K562 (cell line): ENCODE measurements around the gene RPL22L1. TPM values are rescaled to one million over a fixed set of nuclear protein-coding genes. Genes with fewer than 3 reads are reported as not detected.

Source experiments
- ATAC-seq: fragments of 200-7000 bp; cut with Tn5 transposase; 3 replicates; pipeline ENCODE4 v1.9.1; 2020; ENCODE audit warnings: moderate library complexity
- Bru-seq: library from RNA; stranded (reverse); fragments of 400-500 nt; gene quantifications from one replicate; lab custom pipeline; 2021; lab: Mats Ljungman, UMichigan
- BruChase-seq, 2 experiments: library from RNA; stranded (reverse); fragments of 400-500 nt; gene quantifications; one replicate each; lab custom pipeline; 2021; lab: Mats Ljungman, UMichigan
- BruUV-seq: library from RNA; stranded (reverse); fragments of 400-500 nt; replicated peaks from 2 replicates; lab custom pipeline; 2021; lab: Mats Ljungman, UMichigan
- CTCF ChIA-PET: fragments of 300-600 bp; formaldehyde crosslinking; extraction: SDS; loops from one replicate; lab custom pipeline; 2021; ENCODE audit warnings: low intra/inter-chr PET ratio; lab: Yijun Ruan, JAX
- POLR2A ChIA-PET: fragments of 300-600, 350-650 bp; sonication (Branson Sonifier 250); formaldehyde crosslinking; extraction: SDS; loops from one replicate; lab custom pipeline; 2021; ENCODE audit warnings: antibody characterized with exemption, inconsistent platforms; lab: Yijun Ruan, JAX
- DNase-seq, 4 experiments: peaks; one replicate each; pipeline versions ENCODE4 v3.0.0 to v3.0.0-alpha.2; 2011 to 2018; ENCODE audit warnings: low spot score in 3 of 4, mixed read lengths in 3 of 4; ENCODE audit errors: extremely low read depth in 1 of 4
- FAIRE-seq: peaks from 2 replicates; lab custom pipeline; 2011; peaks lifted over from hg19 to GRCh38; lab: Jason Lieb, UNC
- H2AFZ ChIP-seq: 2 replicates; pipeline ENCODE4 v1.6.0; 2011; ENCODE audit warnings: low read depth, low read length, control low read depth, inconsistent platforms
- H3K27ac ChIP-seq: fragments of 200-600 bp; 3 replicates; pipeline ENCODE4 v1.8.0; 2011; ENCODE audit warnings: low read depth, mild to moderate bottlenecking, control low read depth, inconsistent platforms, low read length, moderate library complexity, mixed read lengths; ENCODE audit errors: extremely low read depth
- H3K27me3 ChIP-seq, 2 experiments: fragments of 300-600 bp in 1 of 2; 2 replicates in 1 of 2; 3 replicates in 1 of 2; pipeline versions ENCODE4 v1.6.0 to v1.8.0; 2011; ENCODE audit warnings: inconsistent platforms in 2 of 2, low read length in 2 of 2, mild to moderate bottlenecking in 1 of 2, mixed read lengths in 1 of 2, moderate library complexity in 1 of 2; ENCODE audit not compliant: control insufficient read depth in 2 of 2, insufficient read depth in 2 of 2
- H3K36me3 ChIP-seq: fragments of 300-600 bp; 3 replicates; pipeline ENCODE4 v1.8.0; 2011; ENCODE audit warnings: mild to moderate bottlenecking, low read length, inconsistent platforms; ENCODE audit not compliant: control insufficient read depth, insufficient read depth
- H3K4me1 ChIP-seq, 2 experiments: fragments of 200-600 bp in 1 of 2; replicated peaks in 1 of 2; 2 replicates in 1 of 2; 3 replicates in 1 of 2; pipeline versions ENCODE4 v1.5.1 to v1.8.0; 2011; ENCODE audit warnings: inconsistent platforms in 2 of 2, low read length in 2 of 2, mild to moderate bottlenecking in 1 of 2, mixed read lengths in 1 of 2, moderate library complexity in 1 of 2; ENCODE audit not compliant: control insufficient read depth in 2 of 2, insufficient read depth in 2 of 2
- H3K4me2 ChIP-seq: 2 replicates; pipeline ENCODE4 v1.6.1; 2011; ENCODE audit warnings: low read length, control low read depth, inconsistent platforms, mixed read lengths; ENCODE audit not compliant: insufficient read depth
- H3K4me3 ChIP-seq: fragments of 200-600 bp; sonication (generic), shearing (Covaris generic); 2 replicates; pipeline ENCODE4 v1.5.1; 2016; ENCODE audit warnings: control low read depth, inconsistent platforms
- H3K79me2 ChIP-seq: fragments of 200-600 bp; 3 replicates; pipeline ENCODE4 v1.8.0; 2011; ENCODE audit warnings: low read length, inconsistent platforms; ENCODE audit not compliant: control insufficient read depth, insufficient read depth
- H3K9ac ChIP-seq, 2 experiments: 2 replicates each; pipeline versions ENCODE4 v1.6.0 to v1.6.1; 2011; ENCODE audit warnings: low read depth in 2 of 2, low read length in 2 of 2, control low read depth in 1 of 2, inconsistent platforms in 1 of 2, mild to moderate bottlenecking in 1 of 2, mixed read lengths in 1 of 2; ENCODE audit not compliant: insufficient read depth in 1 of 2
- H3K9me1 ChIP-seq: one replicate; pipeline ENCODE4 v1.6.0; 2011; ENCODE audit warnings: inconsistent platforms, mild to moderate bottlenecking, low read length, moderate library complexity; ENCODE audit not compliant: control insufficient read depth, insufficient read depth
- H3K9me3 ChIP-seq: replicated peaks from 2 replicates; pipeline ENCODE4 v1.5.1; 2011; ENCODE audit warnings: low read depth, low read length, inconsistent platforms; ENCODE audit not compliant: control insufficient read depth, insufficient read depth
- H4K20me1 ChIP-seq: replicated peaks from 2 replicates; pipeline ENCODE4 v1.6.1; 2011; ENCODE audit warnings: low read length, inconsistent platforms, mixed read lengths; ENCODE audit not compliant: control insufficient read depth, insufficient read depth
- NRF1 ChIP-seq, 2 experiments: fragments of 450-650 bp; IDR thresholded peaks in 1 of 2; conservative IDR thresholded peaks in 1 of 2; 2 replicates each; pipeline ENCODE4 v1.6.1; 2014; ENCODE audit warnings: mild to moderate bottlenecking in 2 of 2
- POLR2AphosphoS2 ChIP-seq: IDR thresholded peaks from 2 replicates; pipeline ENCODE4 v1.6.1; 2012; ENCODE audit warnings: low read length, improper control_type of control experiment
- RB1 ChIP-seq: fragments of 450-650 bp; IDR thresholded peaks from 2 replicates; pipeline ENCODE4 v1.6.1; 2017; ENCODE audit warnings: low read depth, mild to moderate bottlenecking
- ZBED1 ChIP-seq: IDR thresholded peaks from 2 replicates; pipeline ENCODE4 v1.6.1; 2014
- WGBS: fragments of 100-300 bp; shearing (Covaris generic); methylation state at CpG from one replicate; pipeline ENCODE4 v1.1.6; 2016; ENCODE audit warnings: low coverage, mixed read lengths; ENCODE audit not compliant: insufficient coverage; ENCODE audit errors: missing lambda C conversion rate; 5-methylcytosine and 5-hydroxymethylcytosine counted together
- in situ Hi-C: fragments of 300-500 bp; cut with MboI; formaldehyde crosslinking; loops from 4 replicates; pipeline ENCODE4 v1.15.0; 2018; ENCODE audit warnings: inconsistent platforms, mixed read lengths
- intact Hi-C: fragments of 100-400 bp; cut with micrococcal nuclease; formaldehyde crosslinking; loops from 2 replicates; pipeline ENCODE4 v1.14.2; 2022
- long read RNA-seq, 3 experiments: library from polyadenylated mRNA in 2 of 3; library from RNA in 1 of 3; unstranded in 2 of 3; stranded (forward) in 1 of 3; transcript quantifications; one replicate each; pipeline ENCODE4 v2.0.0, GENCODE V29; 2019 to 2022
- polyA minus RNA-seq, 3 experiments: library from RNA; depleted of rRNA, polyadenylated mRNA; stranded (reverse); fragments of >200 nt; gene quantifications; 2 replicates each; pipeline ENCODE4 v1.2.3, GENCODE V29; 2011
- polyA plus RNA-seq, 8 experiments: library from polyadenylated mRNA; depleted of rRNA in 4 of 8; stranded (reverse) in 5 of 8; unstranded in 3 of 8; fragments of >200 nt; fragmentation: Nextera tagmentation in 2 of 8; fragmentation: Illumina TruSeq in 1 of 8; extraction: Ambion mirVana in 2 of 8; extraction: Trizol in 1 of 8; gene quantifications; 2 replicates each; pipeline versions ENCODE4 v1.2.1 to v1.2.3, GENCODE V29; 2011 to 2014; ENCODE audit warnings: inconsistent platforms in 1 of 8, missing spikeins in 1 of 8
- total RNA-seq, 7 experiments: library from RNA; depleted of rRNA in 6 of 7; stranded (reverse); fragments of >200 nt in 6 of 7; fragmentation: Illumina TruSeq in 2 of 7; extraction: Trizol in 2 of 7; gene quantifications; 2 replicates each; pipeline versions ENCODE4 v1.2.1 to v1.2.3, GENCODE V29; 2011 to 2021; ENCODE audit warnings: low replicate concordance in 1 of 7
- TF ChIP-seq, protein P1 (sequence below): fragments of 450-650 bp; formaldehyde crosslinking; conservative IDR thresholded peaks from 2 replicates; pipeline ENCODE4 v1.4.0; 2022; ENCODE audit warnings: mild to moderate bottlenecking, missing genetic modification characterization
- TF ChIP-seq, protein P2 (sequence below): sonication (generic); formaldehyde crosslinking; IDR thresholded peaks from 2 replicates; pipeline ENCODE4 v1.8.0; 2022; ENCODE audit warnings: missing genetic modification reagents, mild to moderate bottlenecking, moderate library complexity, borderline replicate concordance
- TF ChIP-seq, protein P3 (sequence below): sonication (generic); formaldehyde crosslinking; IDR thresholded peaks from 2 replicates; pipeline ENCODE4 v1.8.0; 2022; ENCODE audit warnings: mild to moderate bottlenecking, missing genetic modification reagents
- TF ChIP-seq, protein P4 (sequence below): sonication (generic); formaldehyde crosslinking; IDR thresholded peaks from 2 replicates; pipeline ENCODE4 v1.9.0; 2022; ENCODE audit warnings: mild to moderate bottlenecking, missing genetic modification reagents

The RPL22L1 gene
- 14.7 and 33.8 TPM in 2 replicates for total RNA-seq (2011; cell fraction: chromatin; rRNA removed; ENCODE audit: low replicate concordance)
- total RNA-seq (2011; cell fraction: nucleolus; rRNA removed) = 13.4 and 13.8 TPM in 2 replicates
- 28.4 and 41.3 TPM in 2 replicates for total RNA-seq (2011; cell fraction: nucleoplasm; rRNA removed)
- total RNA-seq (2014; rRNA removed) (31.6 and 67.6 TPM in 2 replicates), total RNA-seq (2014; rRNA removed; fragmentation: Illumina TruSeq; extraction: Trizol) (139 and 156 TPM in 2 replicates), total RNA-seq (2015; rRNA removed; fragmentation: Illumina TruSeq; extraction: Trizol) (120 and 137 TPM in 2 replicates), total RNA-seq (2021) (53.9 and 64.7 TPM in 2 replicates), polyA plus RNA-seq (2011; rRNA removed) (64.5 and 98.3 TPM in 2 replicates), polyA plus RNA-seq (2014; fragmentation: Illumina TruSeq; extraction: Trizol) (84.4 and 99.0 TPM in 2 replicates), polyA plus RNA-seq (2014; fragmentation: Nextera tagmentation; extraction: Ambion mirVana) (100 to 1,000 TPM; 108 to 111 TPM), polyA plus RNA-seq (2014; rRNA removed) (141 and 198 TPM in 2 replicates), polyA minus RNA-seq (2011; rRNA and poly(A)+ RNA removed) (30.1 and 30.6 TPM in 2 replicates), Bru-seq, nascent RNA (percentile 99 among the genes with signal in this experiment), BruChase-seq, experiment 1, labeled RNA remaining after a 2-hour chase (percentile 98 among the genes with signal in this experiment), BruChase-seq, experiment 2, labeled RNA remaining after a 6-hour chase (percentile 97 among the genes with signal in this experiment)
- polyA plus RNA-seq (2011; cell fraction: cytosol; rRNA removed) = 10.8 and 27.7 TPM in 2 replicates
- polyA plus RNA-seq (2011; cell fraction: nucleus; rRNA removed) = 17.0 and 24.0 TPM in 2 replicates
- polyA plus RNA-seq (2012) = 60.5 and 95.5 TPM in 2 replicates
- 5.5 and 30.3 TPM in 2 replicates for polyA minus RNA-seq (2011; cell fraction: cytosol; rRNA and poly(A)+ RNA removed)
- 14.9 and 22.3 TPM in 2 replicates for polyA minus RNA-seq (2011; cell fraction: nucleus; rRNA and poly(A)+ RNA removed)
- long read RNA-seq, experiment 1, transcript RPL22L1-201 (4 exons, 2,190 nt) = major isoform, 10 of 155 reads
- long read RNA-seq, experiment 1, partial matches to known transcripts = 3 of 155 reads
- long read RNA-seq, experiment 1, other reads (novel, unspliced or antisense) = 135 of 155 reads
- long read RNA-seq, experiment 2, transcript RPL22L1-205 (2 exons, 900 nt) = minor isoform, 5 of 55 reads
- long read RNA-seq, experiment 2, transcript RPL22L1-204 (4 exons, 581 nt) = minor isoform, 5 of 55 reads
- long read RNA-seq, experiment 2, transcript RPL22L1-201 (4 exons, 2,190 nt) = major isoform, 18 of 55 reads
- long read RNA-seq, experiment 2, partial matches to known transcripts = 21 of 55 reads
- long read RNA-seq, experiment 2, other reads (novel, unspliced or antisense) = 3 of 55 reads
- long read RNA-seq, experiment 3, transcript RPL22L1-201 (4 exons, 2,190 nt) = major isoform, 23 of 36 reads
- long read RNA-seq, experiment 3, partial matches to known transcripts = 4 of 36 reads
- long read RNA-seq, experiment 3, other reads (novel, unspliced or antisense) = 1 of 36 reads

DNA sequence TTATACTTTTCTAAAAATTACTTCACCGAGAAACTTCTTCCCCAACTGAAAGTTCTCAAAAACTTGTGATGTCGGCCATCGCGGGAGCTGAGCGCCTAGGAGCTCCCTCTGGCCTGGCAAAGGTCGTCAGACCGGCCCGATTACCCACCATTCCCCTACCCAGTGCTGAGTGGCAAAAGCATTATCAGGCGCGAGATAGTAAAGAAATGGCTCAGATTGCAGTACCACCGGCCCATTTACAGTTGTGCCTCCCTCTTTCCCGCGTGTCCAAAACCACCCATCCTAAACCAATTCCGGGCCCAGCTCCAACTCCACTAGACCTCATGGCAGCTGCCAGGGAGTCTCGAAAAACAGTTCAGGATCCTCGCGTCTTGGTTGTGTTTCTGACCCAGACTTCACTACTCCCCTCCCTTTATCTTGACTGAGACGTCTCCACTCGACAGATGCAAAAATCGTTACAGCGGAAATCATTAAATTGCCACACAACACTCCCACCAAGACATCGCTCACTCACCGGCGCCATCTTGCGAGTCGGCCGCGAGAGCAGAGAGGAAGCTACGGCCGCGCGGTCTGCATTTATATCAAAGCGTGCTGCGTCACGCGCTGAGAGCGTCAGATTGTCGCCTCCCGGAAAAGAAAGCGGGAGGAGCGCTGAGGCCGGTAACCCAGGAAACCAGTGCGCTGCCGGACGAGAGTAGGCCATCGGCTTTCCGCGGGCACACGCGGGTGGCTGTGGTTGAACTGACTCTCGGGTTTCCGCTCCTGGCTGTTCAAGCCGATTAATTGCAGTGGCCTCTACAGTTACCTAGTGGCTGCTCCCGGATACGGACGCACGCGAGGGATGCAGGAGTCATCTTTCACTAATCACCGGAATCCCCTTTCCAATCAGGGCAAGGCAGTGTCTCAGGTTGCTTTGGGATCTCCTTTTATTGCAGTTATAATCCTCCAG, at the start of gene RPL22L1:
Gene RPL22L1, minus strand, starts transcription at position 551 of the 949 bp plus-strand sequence. Its CDS starts 28 bp downstream, at position 523.
- Histone ChIP-seq H4K20me1 (peaks cover 9% of the 10 kb centered on the region), H3K27ac (peak within 1 kb of the TSS; percentile 96), H3K9me3 (no peaks in the 10 kb centered on the region), H3K27me3 (no peaks in the 10 kb centered on the region), H3K4me1 (peaks cover 3 to 14% of the 10 kb centered on the region in 2 experiments; a peak in 3 of 5 replicates), H2AFZ (peak within 1 kb of the TSS; percentile 94), H3K4me3 (peak within 1 kb of the TSS; percentile 66), H3K79me2 (peaks cover 43% of the 10 kb centered on the region), H3K36me3 (peaks cover 37% of the 10 kb centered on the region), H3K9ac (peak within 1 kb of the TSS; percentile 98 to 100), H3K4me2 (peak within 1 kb of the TSS; percentile 96), H3K9me1 (no peaks in the 10 kb centered on the region)
- intact Hi-C loops = loop anchor here (1.0 to 10.0 kb wide), 2 partner anchors 38 to 85 kb away; partner anchors contain the start of gene EIF5A2
- FAIRE-seq (peak; percentile 96), ATAC-seq (peak; percentile 90), DNase-seq (peak; percentile 79 to 99 (median 85))
- TSS peak; percentile 56 for BruUV-seq
- CTCF ChIA-PET = interaction anchor here (0.6 kb wide), 1 partner anchor 463 kb away, joined by 3 read pairs; no protein-coding TSS in a partner anchor
- in situ Hi-C loops = no loop called here
- WGBS = under 1% methylated on average over 59 of the region's 59 CpGs
- POLR2A ChIA-PET = interaction anchor here (0.5 to 2.6 kb wide), 34 partner anchors 8 to 893 kb away, joined by 3 to 22 read pairs (median 4); partner anchors contain the start of genes EIF5A2 and SKIL
- TF ChIP-seq RB1 (peak; percentile 61; the same call in 1 of the 2 replicates), POLR2AphosphoS2 (peak; percentile 91; the same call in 1 of the 2 replicates), ZBED1 (no peak), NRF1 (conservative IDR thresholded peaks at IDR 0.05 in 1 of 2, IDR thresholded peaks at IDR 0.05 in 1 of 2) (peak; percentile 61 to 72; a peak in 3 of 4 replicates)
- TF ChIP-seq, protein P1, sequence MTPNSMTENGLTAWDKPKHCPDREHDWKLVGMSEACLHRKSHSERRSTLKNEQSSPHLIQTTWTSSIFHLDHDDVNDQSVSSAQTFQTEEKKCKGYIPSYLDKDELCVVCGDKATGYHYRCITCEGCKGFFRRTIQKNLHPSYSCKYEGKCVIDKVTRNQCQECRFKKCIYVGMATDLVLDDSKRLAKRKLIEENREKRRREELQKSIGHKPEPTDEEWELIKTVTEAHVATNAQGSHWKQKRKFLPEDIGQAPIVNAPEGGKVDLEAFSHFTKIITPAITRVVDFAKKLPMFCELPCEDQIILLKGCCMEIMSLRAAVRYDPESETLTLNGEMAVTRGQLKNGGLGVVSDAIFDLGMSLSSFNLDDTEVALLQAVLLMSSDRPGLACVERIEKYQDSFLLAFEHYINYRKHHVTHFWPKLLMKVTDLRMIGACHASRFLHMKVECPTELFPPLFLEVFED (CRISPR knock-in tag) = peak; percentile 73
- TF ChIP-seq, protein P2, sequence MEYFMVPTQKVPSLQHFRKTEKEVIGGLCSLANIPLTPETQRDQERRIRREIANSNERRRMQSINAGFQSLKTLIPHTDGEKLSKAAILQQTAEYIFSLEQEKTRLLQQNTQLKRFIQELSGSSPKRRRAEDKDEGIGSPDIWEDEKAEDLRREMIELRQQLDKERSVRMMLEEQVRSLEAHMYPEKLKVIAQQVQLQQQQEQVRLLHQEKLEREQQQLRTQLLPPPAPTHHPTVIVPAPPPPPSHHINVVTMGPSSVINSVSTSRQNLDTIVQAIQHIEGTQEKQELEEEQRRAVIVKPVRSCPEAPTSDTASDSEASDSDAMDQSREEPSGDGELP (CRISPR knock-in tag) = peak; percentile 77; the same call in 1 of the 2 replicates
- TF ChIP-seq, protein P3, sequence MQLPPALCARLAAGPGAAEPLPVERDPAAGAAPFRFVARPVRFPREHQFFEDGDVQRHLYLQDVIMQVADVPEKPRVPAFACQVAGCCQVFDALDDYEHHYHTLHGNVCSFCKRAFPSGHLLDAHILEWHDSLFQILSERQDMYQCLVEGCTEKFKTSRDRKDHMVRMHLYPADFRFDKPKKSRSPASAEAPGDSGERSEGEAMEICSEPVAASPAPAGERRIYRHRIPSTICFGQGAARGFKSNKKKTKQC (CRISPR knock-in tag) = peak; percentile 92
- TF ChIP-seq, protein P4, sequence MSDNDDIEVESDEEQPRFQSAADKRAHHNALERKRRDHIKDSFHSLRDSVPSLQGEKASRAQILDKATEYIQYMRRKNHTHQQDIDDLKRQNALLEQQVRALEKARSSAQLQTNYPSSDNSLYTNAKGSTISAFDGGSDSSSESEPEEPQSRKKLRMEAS (CRISPR knock-in tag) = peak; percentile 90
